HepG2 (cell line): Measurements from ENCODE around the gene ARL2. TPM values are rescaled to one million over a fixed set of nuclear protein-coding genes. Genes with fewer than 3 reads are reported as not detected.
A peak's percentile ranks its signal among the peaks of the same experiment; 100 is the strongest.

Source experiments
- CHCHD3 ChIP-seq: sonication (generic); formaldehyde crosslinking; IDR thresholded peaks from 2 replicates; pipeline ENCODE4 v1.8.0; 2022; ENCODE audit warnings: mild to moderate bottlenecking, missing genetic modification reagents, moderate library complexity
- CHD2 ChIP-seq: IDR thresholded peaks from 2 replicates; pipeline ENCODE4 v1.6.1; 2011; ENCODE audit warnings: low read depth, low read length, improper control_type of control experiment
- ESRRA ChIP-seq: sonication (generic); formaldehyde crosslinking; IDR thresholded peaks from 2 replicates; pipeline ENCODE4 v1.5.1; 2020; ENCODE audit warnings: mild to moderate bottlenecking, low read depth, missing genetic modification reagents
- GPBP1L1 ChIP-seq: sonication (generic); formaldehyde crosslinking; IDR thresholded peaks from 2 replicates; pipeline ENCODE4 v1.5.0; 2020; ENCODE audit warnings: mild to moderate bottlenecking, missing genetic modification reagents
- HDAC2 ChIP-seq: sonication (generic); formaldehyde crosslinking; IDR thresholded peaks from 2 replicates; pipeline ENCODE4 v1.4.0; 2020; ENCODE audit warnings: missing genetic modification reagents
- HMG20A ChIP-seq: IDR thresholded peaks from 2 replicates; pipeline ENCODE4 v1.6.1; 2016; ENCODE audit warnings: borderline replicate concordance
- HOXA5 ChIP-seq: sonication (generic); formaldehyde crosslinking; IDR thresholded peaks from 2 replicates; pipeline ENCODE4 v1.4.0; 2020; ENCODE audit warnings: missing genetic modification reagents
- IRX3 ChIP-seq: sonication (generic); formaldehyde crosslinking; IDR thresholded peaks from 2 replicates; pipeline ENCODE4 v1.8.1; 2023; ENCODE audit warnings: mild to moderate bottlenecking, low read depth, missing genetic modification reagents, borderline replicate concordance
- JARID2 ChIP-seq: sonication (generic); formaldehyde crosslinking; IDR thresholded peaks from 2 replicates; pipeline ENCODE4 v1.8.1; 2023; ENCODE audit warnings: missing genetic modification reagents, inconsistent platforms; ENCODE audit not compliant: insufficient replicate concordance
- MLXIP ChIP-seq: sonication (generic); formaldehyde crosslinking; IDR thresholded peaks from 2 replicates; pipeline ENCODE4 v1.9.0; 2021; ENCODE audit warnings: missing genetic modification reagents, borderline replicate concordance
- NR2F2 ChIP-seq: IDR thresholded peaks from 2 replicates; pipeline ENCODE4 v1.6.1; 2012; ENCODE audit warnings: low read depth, inconsistent platforms, borderline replicate concordance
- PLRG1 ChIP-seq: fragments of 450-650 bp; conservative IDR thresholded peaks from 2 replicates; pipeline ENCODE4 v1.6.1; 2016
- RBAK ChIP-seq: sonication (generic); formaldehyde crosslinking; IDR thresholded peaks from 2 replicates; pipeline ENCODE4 v1.5.1; 2020; ENCODE audit warnings: mild to moderate bottlenecking, missing genetic modification reagents
- RBM22 ChIP-seq: fragments of 200-400 bp; formaldehyde crosslinking; optimal IDR thresholded peaks from 2 replicates; pipeline ENCODE3; 2017; ENCODE audit warnings: mild to moderate bottlenecking, low read length, moderate library complexity
- RFX1 ChIP-seq: fragments of 450-650 bp; IDR thresholded peaks from 2 replicates; pipeline ENCODE4 v1.6.1; 2017
- TERF1 ChIP-seq: sonication (generic); formaldehyde crosslinking; IDR thresholded peaks from 2 replicates; pipeline ENCODE4 v1.8.0; 2022; ENCODE audit warnings: mild to moderate bottlenecking, missing genetic modification reagents, moderate library complexity
- THYN1 ChIP-seq: sonication (generic); formaldehyde crosslinking; IDR thresholded peaks from 2 replicates; pipeline ENCODE4 v1.8.1; 2023; ENCODE audit warnings: low read depth, mild to moderate bottlenecking, moderate library complexity, missing genetic modification reagents, borderline replicate concordance
- ZFP41 ChIP-seq: sonication (generic); formaldehyde crosslinking; IDR thresholded peaks from 2 replicates; pipeline ENCODE4 v1.4.0; 2020; ENCODE audit warnings: mild to moderate bottlenecking, missing genetic modification reagents, borderline replicate concordance
- ZMYM4 ChIP-seq: sonication (generic); formaldehyde crosslinking; IDR thresholded peaks from 2 replicates; pipeline ENCODE4 v1.8.1; 2023; ENCODE audit warnings: mild to moderate bottlenecking, missing genetic modification reagents
- ZNF124 ChIP-seq: sonication (generic); formaldehyde crosslinking; IDR thresholded peaks from 2 replicates; pipeline ENCODE4 v1.4.0; 2020; ENCODE audit warnings: missing genetic modification reagents
- ZNF234 ChIP-seq: sonication (generic); formaldehyde crosslinking; conservative IDR thresholded peaks from 2 replicates; pipeline ENCODE4 v1.5.1; 2020; ENCODE audit warnings: mild to moderate bottlenecking, missing genetic modification reagents
- ZNF282 ChIP-seq: fragments of 450-650 bp; IDR thresholded peaks from 2 replicates; pipeline ENCODE4 v1.6.1; 2018; ENCODE audit not compliant: partially characterized antibody
- ZNF781 ChIP-seq: sonication (generic); formaldehyde crosslinking; IDR thresholded peaks from 2 replicates; pipeline ENCODE4 v1.5.1; 2020; ENCODE audit warnings: borderline replicate concordance, mild to moderate bottlenecking, missing genetic modification reagents; ENCODE audit errors: not compliant biosample characterization
- ZNF891 ChIP-seq: sonication (generic); formaldehyde crosslinking; IDR thresholded peaks from 2 replicates; pipeline ENCODE4 v1.5.0; 2020; ENCODE audit warnings: mild to moderate bottlenecking, missing genetic modification reagents
- polyA plus RNA-seq, 8 experiments: library from polyadenylated mRNA; depleted of rRNA in 3 of 8; stranded (reverse) in 7 of 8; unstranded in 1 of 8; fragments of >200 nt; fragmentation: Illumina TruSeq in 4 of 8; extraction: Trizol in 4 of 8; gene quantifications; 2 replicates each; pipeline versions ENCODE4 v1.2.1 to v1.2.3, GENCODE V29; 2011 to 2016; ENCODE audit warnings: low read depth in 4 of 8, missing spikeins in 1 of 8, mixed read lengths in 1 of 8; ENCODE audit not compliant: insufficient read depth in 1 of 8
- total RNA-seq, 5 experiments: library from RNA; depleted of rRNA; stranded (reverse); fragments of >200 nt; fragmentation: Illumina TruSeq; extraction: Trizol; gene quantifications; 2 replicates each; pipeline ENCODE4 v1.2.3, GENCODE V29; 2016; ENCODE audit warnings: low read depth in 1 of 5
- TF ChIP-seq, protein P1 (sequence below): sonication (generic); IDR thresholded peaks from 2 replicates; pipeline ENCODE4 v1.6.1; 2016; ENCODE audit warnings: low read depth, borderline replicate concordance

ARL2 gene
- total and polyA plus RNA-seq, 2 of the 13 experiments (the other 11 are each of a cell fraction or from before 2014, with no cell fraction given), result 82.9 to 84.4 TPM

GRCh38 chr11:64998690-64999431 is 15.1 kb upstream of the ARL2 start (continued):
- TF ChIP-seq RFX1 (no peak), ZFP41 (CRISPR knock-in tag) (no peak), CHD2 (no peak), ZNF891 (CRISPR knock-in tag) (no peak), THYN1 (CRISPR knock-in tag) (no peak), IRX3 (CRISPR knock-in tag) (no peak), ZNF282 (no peak), ZNF124 (CRISPR knock-in tag) (no peak), HMG20A (CRISPR knock-in tag) (no peak), GPBP1L1 (CRISPR knock-in tag) (no peak), MLXIP (CRISPR knock-in tag) (no peak), NR2F2 (no peak; the same call in 1 of the 2 replicates), ZNF781 (CRISPR knock-in tag) (no peak), CHCHD3 (CRISPR knock-in tag) (no peak), HOXA5 (CRISPR knock-in tag) (no peak), ZMYM4 (CRISPR knock-in tag) (no peak), JARID2 (CRISPR knock-in tag) (no peak), ZNF234 (no peak), RBM22 (no peak), ESRRA (CRISPR knock-in tag) (no peak), PLRG1 (no peak), TERF1 (no peak), RBAK (peak; percentile 98), HDAC2 (CRISPR knock-in tag) (no peak)
- TF ChIP-seq, protein P1, sequence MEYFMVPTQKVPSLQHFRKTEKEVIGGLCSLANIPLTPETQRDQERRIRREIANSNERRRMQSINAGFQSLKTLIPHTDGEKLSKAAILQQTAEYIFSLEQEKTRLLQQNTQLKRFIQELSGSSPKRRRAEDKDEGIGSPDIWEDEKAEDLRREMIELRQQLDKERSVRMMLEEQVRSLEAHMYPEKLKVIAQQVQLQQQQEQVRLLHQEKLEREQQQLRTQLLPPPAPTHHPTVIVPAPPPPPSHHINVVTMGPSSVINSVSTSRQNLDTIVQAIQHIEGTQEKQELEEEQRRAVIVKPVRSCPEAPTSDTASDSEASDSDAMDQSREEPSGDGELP, result peak; percentile 74
